ENCODE measurements around the gene SLC25A19. TPM values are rescaled to one million over a fixed set of nuclear protein-coding genes. Genes with fewer than 3 reads are reported as not detected.

The SLC25A19 gene
- total RNA-seq, 1 donor from 2014 or later, result 10.5 TPM

- DNase-seq (ENCODE audit: low read depth), result no peak
- no peak overlapping the region for H3K4me3 ChIP-seq (ENCODE audit: low read depth, low read length)
- no peak for TF ChIP-seq CTCF (conservative IDR thresholded peaks at IDR 0.05; ENCODE audit: low read depth, low read length)
Observed at GRCh38 chr17:75241143-75241430, 48.1 kb downstream of the SLC25A19 start.

- peak; percentile 74 for TF ChIP-seq CTCF (conservative IDR thresholded peaks at IDR 0.05; ENCODE audit: low read depth, low read length)
- H3K4me3 ChIP-seq (ENCODE audit: low read depth, low read length), result no peak overlapping the region
- no peak for DNase-seq (ENCODE audit: low read depth)
Observed at GRCh38 chr17:75240394-75241142, 48.7 kb downstream of the SLC25A19 start.

- no peak overlapping the region for H3K4me3 ChIP-seq (ENCODE audit: low read depth, low read length)
- TF ChIP-seq CTCF (conservative IDR thresholded peaks at IDR 0.05; ENCODE audit: low read depth, low read length), result no peak
Observed at GRCh38 chr17:75239778-75240393, 49.3 kb downstream of the SLC25A19 start.

GRCh38 chr17:75239214-75239613 is 50.0 kb downstream of the SLC25A19 start:
- no peak for DNase-seq (ENCODE audit: low read depth)
- TF ChIP-seq CTCF (conservative IDR thresholded peaks at IDR 0.05; ENCODE audit: low read depth, low read length), result no peak
- no peak overlapping the region for H3K4me3 ChIP-seq (ENCODE audit: low read depth, low read length)

More at GRCh38 chr17:75239778-75240393, 49.3 kb downstream of the SLC25A19 start:
- DNase-seq (ENCODE audit: low read depth), result no peak

GRCh38 chr17:75238684-75239191 is 50.5 kb downstream of the SLC25A19 start:
- no peak for DNase-seq (ENCODE audit: low read depth)
- peak; percentile 90 for TF ChIP-seq CTCF (conservative IDR thresholded peaks at IDR 0.05; ENCODE audit: low read depth, low read length)
- no peak overlapping the region for H3K4me3 ChIP-seq (ENCODE audit: low read depth, low read length)

- H3K4me3 ChIP-seq (ENCODE audit: low read depth, low read length), result no peak overlapping the region
- TF ChIP-seq CTCF (conservative IDR thresholded peaks at IDR 0.05; ENCODE audit: low read depth, low read length), result no peak
- DNase-seq (ENCODE audit: low read depth), result no peak
Observed at GRCh38 chr17:75238020-75238580, 51.1 kb downstream of the SLC25A19 start.
